SHP77 (cell line): Measurements from ENCODE around the gene ATP5IF1.

Experiments
- DNase-seq, 2 experiments: peaks; one replicate each; lab custom pipeline; 2025; lab: John Stamatoyannopoulos, UW

Gene ATP5IF1

DNA sequence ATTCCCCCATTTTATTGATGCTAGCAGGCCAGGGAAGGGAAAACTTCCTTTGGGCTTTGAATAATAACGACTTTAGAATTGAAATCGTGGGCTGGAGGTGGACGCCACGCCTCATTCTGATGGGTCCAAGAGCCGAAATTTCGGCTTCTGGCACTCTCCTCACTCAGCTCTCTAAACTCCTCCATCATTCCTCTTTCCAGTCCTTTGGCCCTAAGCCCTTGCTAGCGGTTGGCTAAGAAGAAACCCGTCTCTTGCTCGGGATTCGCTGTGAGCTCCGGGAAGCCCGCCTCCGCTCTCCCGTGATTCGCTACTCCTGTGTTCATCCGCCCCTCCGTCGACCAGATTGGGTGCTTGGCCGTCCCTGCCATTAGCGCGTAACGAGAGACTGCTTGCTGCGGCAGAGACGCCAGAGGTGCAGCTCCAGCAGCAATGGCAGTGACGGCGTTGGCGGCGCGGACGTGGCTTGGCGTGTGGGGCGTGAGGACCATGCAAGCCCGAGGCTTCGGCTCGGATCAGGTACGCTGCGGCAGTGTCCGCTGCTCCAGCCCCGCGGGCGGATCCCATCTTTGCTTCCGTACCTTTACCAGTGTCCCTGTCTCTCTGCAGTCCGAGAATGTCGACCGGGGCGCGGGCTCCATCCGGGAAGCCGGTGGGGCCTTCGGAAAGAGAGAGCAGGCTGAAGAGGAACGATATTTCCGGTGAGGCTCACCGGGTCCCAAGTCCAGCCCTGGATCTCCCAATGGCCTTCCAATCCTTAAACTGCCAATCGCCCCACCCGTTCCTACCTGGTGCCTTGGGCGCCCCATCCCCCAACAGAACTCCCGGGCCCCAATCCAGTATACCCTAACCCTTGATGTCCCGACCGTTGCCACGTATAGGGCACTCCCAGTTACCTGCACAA, at the start of gene ATP5IF1:
Gene ATP5IF1, plus strand, starts transcription at position 370 of the 901 bp plus-strand sequence. Its CDS starts 60 bp downstream, at position 430.
- DNase-seq = peak; percentile 97 to 98

DNA sequence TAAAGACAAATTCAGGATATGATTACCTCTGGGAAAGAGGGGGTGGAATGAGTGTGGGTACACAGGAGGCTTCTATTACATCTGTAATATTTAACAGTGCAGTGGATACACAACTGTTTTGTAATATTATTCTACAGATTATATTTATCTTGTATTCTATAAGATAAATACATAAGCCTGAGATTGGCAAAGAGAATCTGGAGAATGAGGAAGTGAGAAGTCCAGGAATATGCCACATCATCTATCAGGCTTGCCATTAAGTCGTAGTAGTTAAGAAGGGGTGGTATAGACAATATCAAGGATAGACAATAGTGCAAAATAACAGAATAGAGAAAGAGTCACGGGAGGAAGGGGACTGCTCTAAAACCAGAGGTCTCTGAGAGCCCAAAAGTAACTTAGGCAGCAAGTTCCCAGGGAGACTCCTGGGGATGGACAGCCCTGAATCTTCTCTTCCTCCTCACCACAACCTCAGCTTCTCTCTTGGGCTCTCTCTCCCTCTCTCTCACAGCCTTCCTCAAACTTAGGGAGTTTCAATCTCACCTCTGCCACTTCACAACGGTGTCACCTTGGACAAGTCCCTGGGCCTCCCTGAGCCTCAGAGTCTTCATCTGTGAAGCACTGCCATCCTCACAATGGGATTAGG, 45.5 kb upstream of the ATP5IF1 start:
- DNase-seq = no peak

GRCh38 chr1:28190996-28191645, 44.8 kb upstream of the ATP5IF1 start:
- no peak for DNase-seq

- DNase-seq = no peak
Measured at GRCh38 chr1:28193701-28194161, 42.2 kb upstream of the ATP5IF1 start.

DNA sequence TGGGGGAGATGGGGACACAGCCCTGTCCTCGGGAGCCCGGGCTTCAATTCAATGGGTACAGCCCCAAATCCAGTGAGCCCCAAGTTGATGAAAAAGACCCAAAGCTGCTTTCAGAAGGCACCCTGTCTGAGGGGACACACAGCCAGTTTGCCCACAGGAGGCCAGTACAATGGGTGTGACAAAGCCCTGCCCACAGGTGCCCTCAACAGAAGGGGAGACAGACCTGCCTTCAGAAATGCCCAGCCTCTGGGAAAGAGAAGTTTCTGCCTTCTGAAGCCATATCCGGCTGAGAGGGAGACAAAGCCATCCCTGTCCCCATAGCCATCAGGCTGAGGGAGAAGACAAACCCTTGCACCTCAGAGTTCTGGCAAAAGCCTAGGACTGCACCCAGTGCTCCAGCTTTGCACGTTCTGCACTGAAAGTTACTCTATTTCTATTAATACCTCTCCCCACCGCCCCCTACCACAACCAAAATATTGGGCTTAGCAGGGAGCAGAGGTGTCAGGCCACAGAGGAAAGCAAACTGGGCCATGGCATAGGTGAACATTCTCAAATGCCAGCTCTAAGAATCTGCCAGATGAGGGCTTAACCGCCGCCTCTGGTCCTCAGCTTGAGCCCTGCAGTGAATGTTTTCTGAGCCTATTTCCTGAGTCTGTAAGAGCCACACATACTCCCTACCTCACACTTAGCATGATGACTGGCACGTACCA, 41.4 kb upstream of the ATP5IF1 start:
- no peak for DNase-seq

- DNase-seq = no peak
Measured at GRCh38 chr1:28195780-28196179, 40.1 kb upstream of the ATP5IF1 start.

DNA sequence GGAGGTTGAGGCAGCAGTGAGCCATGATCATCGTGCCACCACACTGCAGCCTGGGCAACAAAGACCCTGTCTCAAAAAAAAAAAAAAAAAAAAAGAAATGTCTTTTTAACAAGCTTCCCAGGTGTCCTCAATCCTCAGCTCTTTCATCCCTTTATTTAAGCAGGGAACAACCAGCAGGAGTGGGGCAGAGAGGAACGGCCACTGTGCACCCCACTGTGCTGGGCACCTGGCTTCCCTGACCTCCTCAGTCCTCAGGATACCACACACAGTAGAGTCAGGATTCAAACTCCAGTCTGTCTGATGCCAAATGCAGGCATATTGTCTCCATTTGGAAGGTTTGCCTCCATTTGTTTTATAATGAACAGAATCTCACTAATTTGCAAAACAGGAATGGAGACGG, 39.6 kb upstream of the ATP5IF1 start:
- no peak for DNase-seq

DNA sequence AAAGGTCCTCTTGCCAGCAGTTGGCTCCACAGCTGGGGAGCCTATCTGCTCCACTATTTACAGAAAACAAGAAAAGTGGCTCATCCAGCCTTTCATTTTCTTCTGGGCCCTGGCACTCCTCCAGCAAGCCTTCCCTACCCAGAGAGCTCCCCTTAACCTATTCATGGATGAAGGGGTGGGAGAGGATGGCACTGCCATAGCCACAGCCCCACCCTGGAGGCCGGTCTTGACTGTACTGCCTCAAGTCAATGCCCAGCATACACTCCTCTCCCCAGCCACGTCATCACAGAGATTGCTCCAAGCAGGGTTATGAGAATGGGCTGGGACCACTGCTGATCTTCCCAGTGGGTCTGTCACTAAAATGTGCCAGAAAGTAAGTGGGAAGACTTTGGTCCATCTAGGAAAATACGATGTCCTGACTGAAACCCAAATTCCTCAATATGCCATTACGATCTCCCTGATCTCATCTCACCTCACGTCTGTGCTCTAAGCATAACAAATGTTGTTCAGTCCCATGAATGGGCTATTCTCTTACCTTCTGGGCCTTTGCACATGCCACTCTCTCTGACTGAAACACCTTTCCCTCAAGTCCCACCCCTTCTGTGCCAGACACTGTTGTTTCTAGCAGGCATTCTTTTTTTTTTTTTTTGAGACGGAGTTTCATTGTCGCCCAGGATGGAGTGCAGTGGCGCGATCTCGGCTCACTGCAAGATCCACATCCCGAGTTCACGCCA, 38.1 kb upstream of the ATP5IF1 start:
- DNase-seq = no peak

GRCh38 chr1:28199328-28200233, 36.3 kb upstream of the ATP5IF1 start:
- DNase-seq = no peak

DNA sequence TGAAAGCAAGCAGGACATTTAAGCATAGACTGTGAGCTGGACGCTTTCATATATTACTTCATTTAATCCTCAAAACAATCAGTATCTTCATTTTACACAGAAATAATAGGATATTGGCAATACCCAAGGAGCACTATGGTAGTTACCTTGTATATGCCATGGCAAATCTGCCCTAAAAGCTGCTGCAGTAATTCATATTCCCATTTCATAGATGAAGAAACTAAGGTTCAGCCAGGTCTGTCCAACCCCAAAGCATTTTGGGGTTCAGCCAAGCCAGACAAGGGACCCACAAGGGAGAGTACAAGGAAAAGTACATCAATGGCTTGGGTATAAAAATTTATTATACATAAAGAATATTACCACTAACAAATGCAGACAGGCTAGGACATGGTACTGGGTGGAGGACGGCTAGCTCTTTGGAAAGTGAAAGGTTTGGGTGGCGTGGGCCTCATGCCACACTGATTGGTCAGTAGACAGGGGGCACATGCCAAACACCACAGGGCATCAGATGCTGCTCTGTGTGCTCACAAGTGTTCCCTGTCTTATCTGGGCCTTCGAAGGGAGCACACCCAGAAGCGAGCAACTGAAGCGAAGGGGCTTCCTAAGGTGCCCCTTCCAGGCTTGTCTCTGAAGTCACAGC, 35.6 kb upstream of the ATP5IF1 start:
- no peak for DNase-seq

GRCh38 chr1:28205243-28205642, 30.7 kb upstream of the ATP5IF1 start:
- no peak for DNase-seq

DNA sequence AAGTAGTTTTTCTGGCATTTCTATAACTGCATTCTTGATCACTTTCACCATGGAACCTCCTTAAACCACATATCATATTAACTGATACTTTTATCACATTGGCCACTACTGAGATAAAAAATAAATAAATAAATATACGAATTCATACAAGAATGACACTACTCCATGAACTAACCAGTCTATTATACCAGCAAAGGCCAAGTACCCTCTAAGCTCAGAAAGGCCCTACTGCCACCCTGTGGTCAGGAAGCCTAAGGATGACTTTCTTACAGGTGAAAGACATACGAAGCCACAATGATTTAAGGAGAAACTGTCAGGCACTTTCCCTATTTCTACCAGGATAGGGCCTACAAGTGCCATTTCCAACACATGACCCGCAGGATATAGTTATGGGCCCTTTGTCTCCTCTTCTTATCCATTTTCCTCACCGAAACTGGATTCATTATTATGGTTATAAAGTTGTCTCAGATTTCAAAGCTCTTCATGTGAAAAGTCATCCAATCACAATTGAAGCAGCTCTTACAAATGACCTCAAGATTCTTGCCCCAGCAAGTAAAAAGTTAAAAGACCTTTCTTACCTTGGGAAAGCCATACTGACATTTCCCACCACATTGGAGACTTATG, 27.0 kb upstream of the ATP5IF1 start:
- peak; percentile 55 to 56 for DNase-seq

DNA sequence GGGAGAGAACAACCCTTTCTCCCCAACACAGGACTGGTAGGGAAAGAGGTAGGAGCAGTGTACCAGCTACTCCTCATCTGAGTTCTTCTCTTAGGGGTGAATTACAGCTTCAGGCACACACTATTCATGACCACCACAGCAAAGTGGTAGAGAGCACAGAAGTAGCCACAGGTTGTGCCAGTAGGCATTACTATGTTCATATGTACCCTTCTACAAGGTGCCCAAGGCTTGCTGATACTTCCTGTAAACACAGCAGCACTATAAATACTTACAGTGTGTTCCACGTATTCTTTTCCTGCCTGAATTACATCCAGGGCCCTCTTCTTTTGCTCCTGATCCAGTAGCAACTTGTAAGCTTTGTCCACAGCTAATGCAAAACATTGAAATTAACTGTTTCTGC, 26.2 kb upstream of the ATP5IF1 start:
- no peak for DNase-seq

- DNase-seq = no peak
Measured at GRCh38 chr1:28213315-28213714, 22.6 kb upstream of the ATP5IF1 start.

DNA sequence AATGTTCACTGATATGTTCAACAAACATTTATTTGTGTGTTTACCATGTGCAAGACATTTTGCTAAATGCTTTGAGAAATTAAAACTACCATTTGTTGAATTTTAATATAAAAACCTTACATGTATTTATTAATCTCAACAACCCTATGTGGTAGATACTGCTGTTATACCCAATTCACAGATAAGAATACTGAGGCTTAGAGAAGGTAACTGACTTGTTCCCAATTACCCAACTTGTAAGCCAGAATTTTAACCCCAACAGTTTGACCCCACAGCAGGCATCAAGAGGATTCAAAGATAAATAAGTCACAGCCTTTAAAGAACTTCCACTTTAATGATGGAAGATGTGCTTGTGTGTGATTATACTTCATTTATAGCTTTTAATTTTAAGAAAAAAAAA, 6.8 kb upstream of the ATP5IF1 start:
- no peak for DNase-seq

DNA sequence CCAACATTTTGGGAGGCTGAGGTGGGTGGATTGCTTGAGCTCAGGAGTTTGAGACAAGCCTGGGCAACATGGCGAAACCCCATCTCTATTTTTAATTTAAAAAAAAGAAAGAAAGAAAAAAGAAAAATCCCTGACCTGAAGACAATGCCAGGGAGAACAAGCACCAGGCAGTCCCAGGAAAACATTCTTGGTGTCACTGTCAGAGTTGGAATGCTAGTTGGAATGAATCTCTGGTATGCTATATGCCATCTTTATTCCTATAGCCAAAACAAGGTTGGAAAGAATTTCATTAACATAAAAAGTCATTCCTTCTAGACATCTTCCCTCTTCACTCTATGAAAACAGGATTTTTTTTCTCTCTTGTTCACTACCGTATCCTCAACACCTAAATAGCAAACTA, 5.9 kb upstream of the ATP5IF1 start:
- no peak for DNase-seq

GRCh38 chr1:28232558-28233263, 3.2 kb upstream of the ATP5IF1 start, which contains the start of gene DNAJC8:
DNAJC8 (minus strand) TSS chr1:28233029; CDS start chr1:28232998, 31 bp downstream.
- DNase-seq = peak; percentile 90 to 96

- no peak for DNase-seq
Measured at GRCh38 chr1:28233264-28233606, 2.7 kb upstream of the ATP5IF1 start.
